GM12878 (cell line): ENCODE measurements around the gene ZDHHC19. TPM values are rescaled to one million over a fixed set of nuclear protein-coding genes. Genes with fewer than 3 reads are reported as not detected.

Experiments
- ATAC-seq: fragments of 200-7000 bp; cut with Tn5 transposase; 3 replicates; pipeline ENCODE4 v1.9.1; 2020; ENCODE audit warnings: mild to moderate bottlenecking, moderate library complexity
- BruUV-seq: library from RNA; stranded (reverse); fragments of 400-500 nt; replicated peaks from 2 replicates; lab custom pipeline; 2021; lab: Mats Ljungman, UMichigan
- CTCF ChIA-PET: fragments of 300-600 bp; sonication (Branson Sonifier 250); formaldehyde crosslinking; extraction: SDS; loops from one replicate; lab custom pipeline; 2021; ENCODE audit warnings: inconsistent platforms; lab: Yijun Ruan, JAX
- POLR2A ChIA-PET: fragments of 350-600 bp; formaldehyde crosslinking; extraction: SDS; loops from one replicate; lab custom pipeline; 2021; ENCODE audit warnings: inconsistent platforms; lab: Charles Lee
- RAD21 ChIA-PET: fragments of 300-600 bp; sonication (Branson Sonifier 250); formaldehyde crosslinking; loops from one replicate; lab custom pipeline; 2023; ENCODE audit warnings: antibody characterized with exemption; ENCODE audit not compliant: unreplicated experiment; lab: Charles Lee
- SMC1A ChIA-PET: fragments of 300-600 bp; sonication (Branson Sonifier 250); formaldehyde crosslinking; loops from one replicate; lab custom pipeline; 2023; ENCODE audit not compliant: unreplicated experiment, uncharacterized antibody; lab: Charles Lee
- DNase-seq: peaks from one replicate; pipeline ENCODE4 v3.0.0-alpha.2; 2011; ENCODE audit warnings: low read depth, low spot score
- FAIRE-seq: peaks from 3 replicates; lab custom pipeline; 2011; peaks lifted over from hg19 to GRCh38; lab: Jason Lieb, UNC
- H2AFZ ChIP-seq: 2 replicates; pipeline ENCODE4 v1.6.0; 2011; ENCODE audit warnings: low read depth, low read length, control low read depth; ENCODE audit not compliant: control insufficient read depth
- H3K27ac ChIP-seq: 2 replicates; pipeline ENCODE4 v1.5.1; 2011; ENCODE audit warnings: control low read depth; ENCODE audit not compliant: control insufficient read depth, insufficient read depth
- H3K27me3 ChIP-seq, 2 experiments: replicated peaks in 1 of 2; 2 replicates each; pipeline versions ENCODE4 v1.6.0 to v1.6.1; 2011; ENCODE audit warnings: low read length in 1 of 2; ENCODE audit not compliant: control insufficient read depth in 2 of 2, insufficient read depth in 2 of 2
- H3K36me3 ChIP-seq, 2 experiments: 2 replicates each; pipeline ENCODE4 v1.5.1; 2011; ENCODE audit warnings: low read length in 1 of 2; ENCODE audit not compliant: control insufficient read depth in 2 of 2, insufficient read depth in 2 of 2
- H3K4me1 ChIP-seq: 2 replicates; pipeline ENCODE4 v1.6.1; 2011; ENCODE audit warnings: mild to moderate bottlenecking, low read length, moderate library complexity, mixed read lengths; ENCODE audit not compliant: control insufficient read depth, insufficient read depth
- H3K4me2 ChIP-seq: 2 replicates; pipeline ENCODE4 v1.6.0; 2011; ENCODE audit warnings: control low read depth; ENCODE audit not compliant: control insufficient read depth, insufficient read depth
- H3K4me3 ChIP-seq: fragments of 200-600 bp; sonication (generic); 2 replicates; pipeline ENCODE4 v1.5.1; 2016
- H3K79me2 ChIP-seq: 2 replicates; pipeline ENCODE4 v1.6.0; 2011; ENCODE audit warnings: low read length; ENCODE audit not compliant: control insufficient read depth, insufficient read depth
- H3K9ac ChIP-seq: 2 replicates; pipeline ENCODE4 v1.8.0; 2011; ENCODE audit warnings: low read length, control low read depth, mixed read lengths; ENCODE audit not compliant: control insufficient read depth, insufficient read depth
- H3K9me3 ChIP-seq: replicated peaks from 3 replicates; pipeline ENCODE4 v1.5.1; 2011; ENCODE audit warnings: mild to moderate bottlenecking, low read length; ENCODE audit not compliant: control insufficient read depth, insufficient read depth
- H4K20me1 ChIP-seq: 2 replicates; pipeline ENCODE4 v1.6.0; 2011; ENCODE audit not compliant: control insufficient read depth, insufficient read depth
- BCL11A ChIP-seq: IDR thresholded peaks from 2 replicates; pipeline ENCODE4 v1.6.1; 2011; ENCODE audit warnings: low read depth, low read length
- CREM ChIP-seq: IDR thresholded peaks from 2 replicates; pipeline ENCODE4 v1.6.1; 2014; ENCODE audit warnings: antibody characterized with exemption, low read depth
- DPF2 ChIP-seq: fragments of 450-650 bp; IDR thresholded peaks from 2 replicates; pipeline ENCODE4 v1.6.1; 2017; ENCODE audit warnings: mild to moderate bottlenecking
- EED ChIP-seq: sonication (generic); IDR thresholded peaks from 2 replicates; pipeline ENCODE4 v1.6.1; 2016; ENCODE audit warnings: antibody characterized with exemption, low read depth
- EGR1 ChIP-seq, 2 experiments: IDR thresholded peaks; 1 replicate in 1 of 2; 2 replicates in 1 of 2; pipeline ENCODE4 v1.6.1; 2011 to 2012; ENCODE audit warnings: low read depth in 2 of 2, low read length in 2 of 2, borderline replicate concordance in 1 of 2, mild to moderate bottlenecking in 1 of 2, moderate library complexity in 1 of 2
- IKZF1 ChIP-seq: fragments of 450-650 bp; conservative IDR thresholded peaks from 2 replicates; pipeline ENCODE4 v1.6.1; 2017; ENCODE audit warnings: antibody characterized with exemption, mild to moderate bottlenecking
- IKZF2 ChIP-seq, 2 experiments: fragments of 450-650 bp; IDR thresholded peaks; 2 replicates each; pipeline ENCODE4 v1.6.1; 2017; ENCODE audit warnings: mild to moderate bottlenecking in 2 of 2, moderate library complexity in 2 of 2
- IRF4 ChIP-seq: IDR thresholded peaks from 2 replicates; pipeline ENCODE4 v1.6.1; 2011; ENCODE audit warnings: low read depth, low read length
- JUNB ChIP-seq: IDR thresholded peaks from 2 replicates; pipeline ENCODE4 v1.6.1; 2016; ENCODE audit warnings: antibody characterized with exemption, mild to moderate bottlenecking
- NFIC ChIP-seq: IDR thresholded peaks from 2 replicates; pipeline ENCODE4 v1.6.1; 2012; ENCODE audit warnings: low read depth, mild to moderate bottlenecking, inconsistent platforms, low read length, moderate library complexity
- NKRF ChIP-seq: fragments of 450-650 bp; conservative IDR thresholded peaks from 2 replicates; pipeline ENCODE4 v1.6.1; 2017; ENCODE audit warnings: mild to moderate bottlenecking, moderate library complexity
- RELB ChIP-seq: fragments of 450-650 bp; IDR thresholded peaks from 2 replicates; pipeline ENCODE4 v1.6.1; 2017; ENCODE audit warnings: low read depth, mild to moderate bottlenecking, moderate library complexity
- RUNX3 ChIP-seq: IDR thresholded peaks from 2 replicates; pipeline ENCODE4 v1.6.1; 2012; ENCODE audit warnings: low read length, inconsistent platforms
- SPI1 ChIP-seq: IDR thresholded peaks from 2 replicates; pipeline ENCODE4 v1.6.1; 2011; ENCODE audit warnings: low read depth, mild to moderate bottlenecking, low read length, moderate library complexity, borderline replicate concordance; ENCODE audit not compliant: insufficient read depth
- SUPT20H ChIP-seq: IDR thresholded peaks from 2 replicates; pipeline ENCODE4 v1.6.1; 2011; ENCODE audit warnings: low read depth, mild to moderate bottlenecking, low read length, moderate library complexity, borderline replicate concordance; ENCODE audit not compliant: control insufficient read depth
- TCF7 ChIP-seq: IDR thresholded peaks from 2 replicates; pipeline ENCODE4 v1.6.1; 2014; ENCODE audit warnings: antibody characterized with exemption, borderline replicate concordance
- USF2 ChIP-seq: IDR thresholded peaks from 2 replicates; pipeline ENCODE4 v1.6.1; 2011; ENCODE audit warnings: low read depth, low read length, improper control_type of control experiment, borderline replicate concordance
- YY1 ChIP-seq: IDR thresholded peaks from 2 replicates; pipeline ENCODE4 v1.6.1; 2011; ENCODE audit warnings: low read depth, mild to moderate bottlenecking, low read length
- WGBS: methylation state at CpG from one replicate; pipeline ENCODE4 v1.1.6; 2016; ENCODE audit warnings: low lambda C conversion rate; ENCODE audit not compliant: insufficient replicate concordance, insufficient coverage; ENCODE audit errors: missing lambda C conversion rate; 5-methylcytosine and 5-hydroxymethylcytosine counted together
- in situ Hi-C: fragments of 300-500 bp; cut with MboI; formaldehyde crosslinking; loops from 9 replicates; pipeline ENCODE4 v1.14.3; 2018; ENCODE audit warnings: mixed read lengths
- intact Hi-C: fragments of 100-400 bp; cut with micrococcal nuclease; formaldehyde crosslinking; loops from one replicate; pipeline ENCODE4 v1.14.2; 2022; ENCODE audit not compliant: unreplicated experiment
- polyA plus RNA-seq, 11 experiments: library from polyadenylated mRNA; depleted of rRNA in 4 of 11; unstranded in 6 of 11; stranded (reverse) in 5 of 11; fragments of >200 nt; fragmentation: Nextera tagmentation in 4 of 11; fragmentation: Illumina TruSeq in 1 of 11; extraction: Ambion mirVana in 4 of 11; extraction: Trizol in 1 of 11; gene quantifications; 1 replicate in 1 of 11; 2 replicates in 10 of 11; pipeline versions ENCODE4 v1.2.1 to v1.2.3, GENCODE V29; 2011 to 2016; ENCODE audit warnings: inconsistent platforms in 2 of 11, missing spikeins in 2 of 11, low read depth in 1 of 11
- total RNA-seq, 4 experiments: library from RNA; depleted of rRNA in 3 of 4; stranded (reverse); fragments of >200 nt in 3 of 4; fragmentation: Illumina TruSeq in 1 of 4; extraction: Trizol in 1 of 4; gene quantifications; 2 replicates each; pipeline versions ENCODE4 v1.2.1 to v1.2.3, GENCODE V29; 2013 to 2021

Gene ZDHHC19
- total and polyA plus RNA-seq, 10 of the 15 experiments (the other 5 are each of a cell fraction or from before 2014, with no cell fraction given) = 0.26 TPM; not detected in 9

GRCh38 chr3:196232882-196233251, 21.7 kb upstream of the ZDHHC19 start (continued):
- 0 out of 2 replicates have a peak, but pooled peaks have one; percentile 18 for TF ChIP-seq NFIC
- TF ChIP-seq RUNX3 = peak; percentile 7; the same call in 1 of the 2 replicates

- CTCF ChIA-PET = interaction anchor here (0.6 to 1.2 kb wide), 3 partner anchors 11 to 338 kb away, joined by 3 read pairs; no protein-coding TSS in a partner anchor
- 66% methylated on average over 12 of the region's 12 CpGs for WGBS
- peak; percentile 87 for ATAC-seq
- TF ChIP-seq BCL11A (0 out of 2 replicates have a peak, but pooled peaks have one; percentile 23), TCF7 (no peak), YY1 (0 out of 2 replicates have a peak, but pooled peaks have one; percentile 21), SPI1 (peak; percentile 92), IKZF1 (peak; percentile 79), CREM (0 out of 2 replicates have a peak, but pooled peaks have one; percentile 15), NKRF (no peak), SUPT20H (no peak), IRF4 (peak; percentile 46; the same call in 1 of the 2 replicates), EED (peak; percentile 86), IKZF2 (IDR thresholded peaks at IDR 0.05) (peak; percentile 61 to 67; a peak in 2 of 4 replicates), DPF2 (0 out of 2 replicates have a peak, but pooled peaks have one; percentile 38), USF2 (no peak), EGR1 (IDR thresholded peaks at IDR 0.05; ENCODE audit: borderline replicate concordance in 1 of 2, low read depth in 2 of 2, low read length in 2 of 2) (no peak), JUNB (no peak; the same call in 1 of the 2 replicates), NFIC (peak; percentile 59; the same call in 1 of the 2 replicates), RELB (peak; percentile 49; the same call in 1 of the 2 replicates)
These were observed 21.1 kb upstream of the ZDHHC19 start for GRCh38 chr3:196232154-196232881.

More at GRCh38 chr3:196232154-196232881, 21.1 kb upstream of the ZDHHC19 start:
- no peak overlapping the region for H3K4me3 ChIP-seq
- ChIA-PET POLR2A (no interaction called here), RAD21 (no interaction called here), SMC1A (interaction anchor here (2.1 kb wide), 1 partner anchor 13 kb away, joined by 9 read pairs; no protein-coding TSS in a partner anchor)
- peaks cover 28% of the 10 kb centered on the region for H3K4me1 ChIP-seq
- DNase-seq = no peak
- intact Hi-C loops = no loop called here
- peak overlapping the region; percentile 21; the same call in 1 of the 2 replicates for H3K27ac ChIP-seq
- H3K36me3 ChIP-seq = no peaks in the 10 kb centered on the region; a peak in 1 of 4 replicates
- H3K27me3 ChIP-seq = no peaks in the 10 kb centered on the region
- no peaks in the 10 kb centered on the region for H3K9me3 ChIP-seq
- no peaks in the 10 kb centered on the region for H3K79me2 ChIP-seq
- H3K9ac ChIP-seq = no peak overlapping the region
- no peak overlapping the region for H2AFZ ChIP-seq
- BruUV-seq = no TSS peak
- H3K4me2 ChIP-seq = peak overlapping the region; percentile 33; the same call in 1 of the 2 replicates
- FAIRE-seq = peak; percentile 65
- in situ Hi-C loops = no loop called here
- H4K20me1 ChIP-seq = no peaks in the 10 kb centered on the region
